ENCODE data around the gene RBP3. TPM values are rescaled to one million over a fixed set of nuclear protein-coding genes. Genes with fewer than 3 reads are reported as not detected.
"Not testable (repeated sequence)": the region's sequence is repeated elsewhere in the genome, so short reads cannot be mapped to it uniquely, and the experiment has no call there.

The RBP3 gene
- total RNA-seq, 1 donor = not detected

DNA sequence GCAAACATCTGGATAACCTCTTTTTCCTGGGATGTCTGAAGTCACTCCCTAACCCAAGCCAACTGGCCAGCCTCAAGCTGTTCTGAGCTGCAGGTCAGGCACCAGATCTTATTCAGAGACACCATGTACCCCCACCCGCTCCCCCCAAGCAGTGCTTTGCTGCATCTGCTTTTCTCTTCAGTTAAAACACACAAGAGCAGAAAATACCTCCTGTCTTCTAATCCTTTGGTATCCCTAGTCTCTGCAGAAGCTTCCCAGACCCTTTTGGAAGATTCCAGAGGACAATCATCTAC, 32.9 kb downstream of the RBP3 start:
- peak; percentile 34 for DNase-seq (ENCODE audit: low read depth)
- no peak overlapping the region for H3K4me3 ChIP-seq (ENCODE audit: low read depth, low read length)
- no peak for TF ChIP-seq CTCF (IDR thresholded peaks at IDR 0.05; ENCODE audit: insufficient read depth, low read length)

DNA sequence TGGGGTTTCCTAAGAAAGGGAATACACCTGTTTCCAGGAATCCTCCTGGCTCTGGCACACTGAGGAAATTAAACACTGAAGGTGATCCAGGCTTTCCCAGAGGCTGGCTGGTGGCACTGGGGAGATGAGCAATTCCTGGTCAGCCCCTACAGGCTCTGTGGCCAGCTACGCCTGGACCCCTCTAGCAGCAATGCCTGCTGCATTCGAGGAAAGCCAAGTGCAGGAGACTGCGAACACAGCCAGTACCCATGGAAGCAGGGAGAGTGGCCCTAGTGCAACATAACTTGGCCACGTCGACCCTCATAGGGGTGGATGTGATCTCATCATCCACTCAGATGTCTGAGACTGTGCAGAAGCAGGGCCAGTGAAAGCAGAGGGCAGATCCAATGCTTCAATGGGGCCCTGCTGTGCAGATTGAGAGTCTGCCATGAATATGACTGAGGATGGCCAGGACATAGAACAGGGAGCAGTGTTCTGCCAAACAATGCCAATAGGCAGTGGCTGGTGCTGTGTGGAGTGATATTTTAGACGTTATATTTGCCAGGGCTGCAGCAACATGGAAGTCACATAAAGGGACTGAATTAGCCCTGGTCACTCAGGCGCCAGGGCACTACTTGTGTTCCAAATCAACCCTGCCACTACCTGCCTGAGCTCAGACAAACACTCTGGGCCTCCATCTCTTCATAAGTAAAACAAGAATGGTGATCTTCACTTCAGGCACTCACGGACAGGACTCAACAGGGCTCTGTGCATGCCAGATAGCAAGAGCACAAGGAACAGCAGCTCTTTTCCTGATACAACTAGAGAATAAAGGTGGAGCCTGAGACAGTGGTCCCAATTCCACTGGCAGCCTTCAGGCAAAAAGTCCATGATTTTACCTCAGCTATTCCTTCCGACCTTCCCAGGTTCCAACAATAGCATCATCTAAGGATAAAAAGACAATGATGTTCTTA, 33.5 kb downstream of the RBP3 start:
- no peak for DNase-seq (ENCODE audit: low read depth)
- H3K4me3 ChIP-seq (ENCODE audit: low read depth, low read length) = no peak overlapping the region
- TF ChIP-seq CTCF (IDR thresholded peaks at IDR 0.05; ENCODE audit: insufficient read depth, low read length) = no peak

- no peak for DNase-seq (ENCODE audit: low read depth)
- H3K4me3 ChIP-seq (ENCODE audit: low read depth, low read length) = peak overlapping the region; percentile 74
- TF ChIP-seq CTCF (IDR thresholded peaks at IDR 0.05; ENCODE audit: insufficient read depth, low read length) = no peak
Measured at GRCh38 chr10:47383261-47384147, 35.3 kb downstream of the RBP3 start.

- H3K4me3 ChIP-seq (ENCODE audit: low read depth, low read length) = peak within 1 kb of the TSS; percentile 74
- peak; percentile 66 for DNase-seq (ENCODE audit: low read depth)
- TF ChIP-seq CTCF (IDR thresholded peaks at IDR 0.05; ENCODE audit: insufficient read depth, low read length) = no peak
Measured at GRCh38 chr10:47384148-47384921, 36.2 kb downstream of the RBP3 start, which contains the start of gene ZNF488. ZNF488 (minus strand) TSS chr10:47384293; CDS start chr10:47368829, 15,464 bp downstream.

DNA sequence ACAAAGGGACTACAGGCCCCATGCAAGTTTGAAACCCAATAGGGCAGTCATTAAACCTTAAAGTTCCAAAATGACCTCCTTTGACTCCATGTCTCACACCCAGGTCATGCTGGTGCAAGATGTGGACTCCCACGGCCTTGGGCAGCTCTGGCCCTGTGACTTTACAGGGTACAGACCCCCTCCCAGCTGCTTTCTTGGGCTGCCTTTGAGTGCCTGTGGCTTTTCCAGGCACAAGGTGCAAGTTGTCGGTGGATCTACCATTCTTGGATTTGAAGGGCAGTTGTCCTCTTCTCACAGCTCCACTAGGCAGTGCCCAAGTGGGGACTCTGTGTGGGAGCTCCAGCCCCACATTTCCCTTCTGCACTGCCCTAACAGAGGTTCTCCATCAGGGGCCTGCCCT, 37.9 kb downstream of the RBP3 start:
- not testable (repeated sequence) for H3K4me3 ChIP-seq (ENCODE audit: low read depth, low read length); DNase-seq (ENCODE audit: low read depth)

DNA sequence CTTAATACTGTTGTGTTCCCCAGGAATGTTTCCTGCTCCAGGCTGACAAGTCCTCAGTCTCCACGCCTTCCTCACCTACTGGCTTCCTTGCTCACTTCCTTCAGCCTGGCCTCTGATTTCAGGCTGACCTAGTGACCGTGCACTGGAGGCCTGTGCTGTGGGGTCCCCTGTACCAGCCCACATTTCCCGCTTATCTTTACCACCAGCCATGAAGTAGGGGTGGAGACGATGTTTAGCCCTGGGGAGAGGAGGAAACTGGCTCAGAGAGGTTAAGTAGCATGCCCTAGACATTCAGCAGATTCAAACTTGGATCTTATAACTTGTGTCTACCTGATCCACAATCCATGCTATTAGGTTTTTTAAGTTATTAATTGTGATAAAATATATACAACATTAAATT, 40.7 kb downstream of the RBP3 start:
- no peak for TF ChIP-seq CTCF (IDR thresholded peaks at IDR 0.05; ENCODE audit: insufficient read depth, low read length)
- DNase-seq (ENCODE audit: low read depth) = no peak
- no peak overlapping the region for H3K4me3 ChIP-seq (ENCODE audit: low read depth, low read length)
